Mucosa of descending colon (tissue), 3 donors: Measurements from ENCODE around the gene M1AP. TPM values are rescaled to one million over a fixed set of nuclear protein-coding genes. Genes with fewer than 3 reads are reported as not detected.

Experiments
- ATAC-seq: fragments of 200-7000 bp; cut with Tn5 transposase; one replicate; pipeline ENCODE4 v1.9.1; 2020; ENCODE audit warnings: mild to moderate bottlenecking, moderate library complexity
- DNase-seq, 3 donors: peaks; one replicate each; pipeline ENCODE4 v3.0.0-alpha.2; 2020
- H3K36me3 ChIP-seq: fragments of 200-600 bp; one replicate; pipeline ENCODE4 v1.8.0; 2021; ENCODE audit warnings: low read depth, mild to moderate bottlenecking
- H3K4me1 ChIP-seq: fragments of 200-600 bp; one replicate; pipeline ENCODE4 v1.8.0; 2021; ENCODE audit warnings: low read depth, mild to moderate bottlenecking
- H3K4me3 ChIP-seq: fragments of 200-600 bp; one replicate; pipeline ENCODE4 v1.8.0; 2021; ENCODE audit warnings: mild to moderate bottlenecking
- H3K9me3 ChIP-seq: fragments of 200-600 bp; one replicate; pipeline ENCODE4 v1.8.0; 2021; ENCODE audit warnings: mild to moderate bottlenecking
- CTCF ChIP-seq: fragments of 200-600 bp; IDR thresholded peaks from one replicate; pipeline ENCODE4 v1.8.0; 2022; ENCODE audit warnings: antibody characterized with exemption, mild to moderate bottlenecking
- intact Hi-C, 2 donors: fragments of 100-400 bp; cut with DNase I in 1 of 2; cut with micrococcal nuclease in 1 of 2; formaldehyde crosslinking; loops; one replicate each; pipeline versions ENCODE4 v1.11.0 to v1.11.1; 2022; cut with DNase I, micrococcal nuclease
- total RNA-seq, 3 donors: library from RNA; stranded (reverse); fragmentation: NEBNext Ultra II Directional in 2 of 3; extraction: Animal tissue kit (Norgen Biotek cat#: 25700) in 2 of 3; gene quantifications; one replicate each; pipeline versions ENCODE4 v1.2.1 to v1.2.4, GENCODE V29; 2021 to 2023
- donor health status: DM: no; HTN: no; CAD: no; lungs with moderate emphysema.
- donor health status: DM: no; HTN: no; CAD: no.
- donor health status: DM: no; HTN: yes; CAD: no.

M1AP gene
- total RNA-seq, 3 donors from 2014 or later, result 0.19 to 0.43 (median 0.31) TPM

GRCh38 chr2:74548285-74548899 lies 99.7 kb downstream of the M1AP start:
- intact Hi-C loops, result no loop called here
- no peaks in the 10 kb centered on the region for H3K36me3 ChIP-seq
- peaks cover 10% of the 10 kb centered on the region for H3K4me1 ChIP-seq
- ATAC-seq, result no peak
- H3K4me3 ChIP-seq, result no peak overlapping the region
- no peak for DNase-seq
- no peak for TF ChIP-seq CTCF
- no peaks in the 10 kb centered on the region for H3K9me3 ChIP-seq

GRCh38 chr2:74546004-74546403 lies 102.1 kb downstream of the M1AP start:
- ATAC-seq (no peak), DNase-seq (no peak)
- no peak for TF ChIP-seq CTCF
- peaks cover 10% of the 10 kb centered on the region for H3K4me1 ChIP-seq
- H3K9me3 ChIP-seq, result no peaks in the 10 kb centered on the region
- intact Hi-C loops, result no loop called here
- H3K4me3 ChIP-seq, result no peak overlapping the region
- H3K36me3 ChIP-seq, result no peaks in the 10 kb centered on the region

- no peaks in the 10 kb centered on the region for H3K9me3 ChIP-seq
- ATAC-seq (no peak), DNase-seq (peak in 1 of 3 donors; percentile 51)
- H3K4me3 ChIP-seq, result no peak overlapping the region
- H3K4me1 ChIP-seq, result peaks cover 7% of the 10 kb centered on the region
- intact Hi-C loops, result no loop called here
- no peaks in the 10 kb centered on the region for H3K36me3 ChIP-seq
- no peak for TF ChIP-seq CTCF
These were observed 103.5 kb downstream of the M1AP start for GRCh38 chr2:74544634-74545033.

- ATAC-seq (no peak), DNase-seq (no peak)
- no peak overlapping the region for H3K4me3 ChIP-seq
- no peaks in the 10 kb centered on the region for H3K9me3 ChIP-seq
- no peak for TF ChIP-seq CTCF
- intact Hi-C loops, result no loop called here
- H3K4me1 ChIP-seq, result no peaks in the 10 kb centered on the region
- H3K36me3 ChIP-seq, result no peaks in the 10 kb centered on the region
These were observed 105.2 kb downstream of the M1AP start for GRCh38 chr2:74542978-74543377.

- no peak for TF ChIP-seq CTCF
- Histone ChIP-seq H3K4me3 (no peak overlapping the region), H3K4me1 (no peaks in the 10 kb centered on the region), H3K36me3 (no peaks in the 10 kb centered on the region), H3K9me3 (no peaks in the 10 kb centered on the region)
- DNase-seq (no peak), ATAC-seq (no peak)
- intact Hi-C loops, result no loop called here
These were observed 107.8 kb downstream of the M1AP start for GRCh38 chr2:74540291-74540690.
